Pons (tissue), 1 donor: ENCODE results near the gene GTF3A.
A peak's percentile ranks its signal among the peaks of the same experiment; 100 is the strongest.

Experiments
- DNase-seq: peaks from one replicate; pipeline ENCODE4 v3.0.0-alpha.2; 2016; ENCODE audit warnings: low spot score

Gene GTF3A

GRCh38 chr13:27405546-27406134 lies 18.8 kb upstream of the GTF3A start:
- DNase-seq: no peak

GRCh38 chr13:27406178-27406939 lies 18.1 kb upstream of the GTF3A start:
- DNase-seq: peak; percentile 33

DNA sequence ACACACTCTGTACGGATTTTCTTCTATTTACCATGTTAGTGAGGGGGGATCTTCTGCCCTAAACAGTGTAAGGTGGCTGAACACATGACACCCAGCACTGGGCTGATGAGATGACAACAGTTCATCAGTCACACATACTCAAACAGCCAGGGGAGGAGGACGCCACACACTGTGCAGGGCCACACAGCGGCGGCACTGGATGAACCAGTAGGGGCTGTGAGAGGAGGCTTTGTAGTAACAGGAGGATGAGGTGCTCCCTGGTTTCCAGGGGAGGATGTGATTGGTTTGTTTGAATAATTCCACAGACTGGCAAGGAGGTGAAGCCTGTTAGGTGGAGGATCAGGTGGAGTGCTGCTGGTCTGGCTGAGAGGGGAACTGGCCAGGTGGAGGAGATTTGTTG lies 16.3 kb upstream of the GTF3A start:
- no peak for DNase-seq

DNA sequence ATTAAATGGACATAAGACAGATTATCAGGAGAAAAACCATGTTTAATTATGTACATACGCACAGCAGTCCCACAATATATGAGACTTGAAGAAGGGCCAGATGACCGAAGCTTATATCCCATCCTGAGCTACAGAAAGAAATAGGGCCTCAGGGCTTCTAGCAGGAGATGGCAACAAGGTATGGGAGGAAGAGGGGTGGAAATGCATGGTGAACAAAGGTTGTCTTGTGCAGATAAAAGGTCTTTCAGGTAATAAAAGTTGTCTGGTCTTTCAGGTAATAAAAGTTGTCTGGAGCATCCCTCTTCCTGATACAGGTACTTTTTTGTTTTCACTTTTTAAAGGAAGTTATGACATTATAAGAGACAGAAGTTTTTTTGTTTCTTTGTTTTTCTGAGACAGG lies 15.4 kb upstream of the GTF3A start:
- DNase-seq: no peak

DNA sequence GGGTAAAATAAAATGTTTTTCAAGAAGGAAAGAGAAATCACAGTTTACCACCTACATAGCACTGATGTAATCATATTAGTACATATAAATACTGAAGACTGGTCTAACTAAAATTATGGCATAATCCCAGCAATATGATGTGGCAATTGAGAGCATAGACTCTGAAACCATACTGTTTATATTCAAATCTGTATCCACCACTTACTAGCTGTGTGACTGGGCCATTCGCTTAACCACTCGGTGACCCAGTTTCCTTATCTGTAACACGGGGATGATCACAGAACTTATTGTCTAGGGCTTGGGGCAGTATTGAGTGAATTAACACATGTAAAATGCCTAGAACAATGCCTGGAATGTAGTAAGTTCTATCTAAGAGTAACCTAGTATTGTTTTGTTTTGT lies 13.1 kb upstream of the GTF3A start:
- no peak for DNase-seq

DNA sequence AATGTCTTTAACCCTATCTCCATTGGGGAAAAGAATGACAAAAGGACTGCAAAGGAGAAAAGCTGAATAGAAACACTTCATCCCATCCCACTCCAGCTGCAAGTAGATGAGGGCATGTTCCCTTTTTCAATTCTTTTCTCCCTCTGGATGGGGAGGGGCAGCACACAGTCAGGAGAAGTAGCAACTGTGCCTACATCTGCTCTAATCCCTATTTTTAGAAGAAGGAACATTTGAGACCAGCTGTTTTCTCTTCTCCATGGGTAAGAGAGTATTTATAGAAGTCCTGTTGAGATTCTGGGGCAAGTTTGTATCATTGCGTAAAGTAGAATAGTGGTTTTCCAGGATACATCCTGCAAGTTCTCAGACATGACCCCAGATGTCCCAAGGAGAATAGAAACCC lies 9.3 kb upstream of the GTF3A start:
- peak; percentile 49 for DNase-seq

DNA sequence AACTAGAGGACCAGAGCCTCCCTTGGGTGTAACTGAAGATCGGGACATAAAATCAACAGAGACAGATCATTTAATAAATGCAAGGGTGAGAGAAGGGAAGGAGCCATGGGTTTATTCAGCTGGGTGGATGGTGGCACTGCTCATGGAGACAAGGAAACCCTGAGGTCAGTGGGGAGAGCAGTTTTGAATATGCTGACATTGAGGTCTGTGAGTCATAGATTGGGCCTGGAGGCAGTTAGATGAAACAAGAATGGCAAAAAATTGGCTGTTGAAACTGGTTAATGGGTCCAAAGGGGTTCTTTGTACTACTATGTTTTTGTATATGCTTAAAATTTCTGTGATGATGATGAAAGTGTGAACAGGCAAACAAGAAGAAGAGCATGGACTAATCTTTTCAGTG lies 5.1 kb upstream of the GTF3A start:
- DNase-seq: no peak

DNA sequence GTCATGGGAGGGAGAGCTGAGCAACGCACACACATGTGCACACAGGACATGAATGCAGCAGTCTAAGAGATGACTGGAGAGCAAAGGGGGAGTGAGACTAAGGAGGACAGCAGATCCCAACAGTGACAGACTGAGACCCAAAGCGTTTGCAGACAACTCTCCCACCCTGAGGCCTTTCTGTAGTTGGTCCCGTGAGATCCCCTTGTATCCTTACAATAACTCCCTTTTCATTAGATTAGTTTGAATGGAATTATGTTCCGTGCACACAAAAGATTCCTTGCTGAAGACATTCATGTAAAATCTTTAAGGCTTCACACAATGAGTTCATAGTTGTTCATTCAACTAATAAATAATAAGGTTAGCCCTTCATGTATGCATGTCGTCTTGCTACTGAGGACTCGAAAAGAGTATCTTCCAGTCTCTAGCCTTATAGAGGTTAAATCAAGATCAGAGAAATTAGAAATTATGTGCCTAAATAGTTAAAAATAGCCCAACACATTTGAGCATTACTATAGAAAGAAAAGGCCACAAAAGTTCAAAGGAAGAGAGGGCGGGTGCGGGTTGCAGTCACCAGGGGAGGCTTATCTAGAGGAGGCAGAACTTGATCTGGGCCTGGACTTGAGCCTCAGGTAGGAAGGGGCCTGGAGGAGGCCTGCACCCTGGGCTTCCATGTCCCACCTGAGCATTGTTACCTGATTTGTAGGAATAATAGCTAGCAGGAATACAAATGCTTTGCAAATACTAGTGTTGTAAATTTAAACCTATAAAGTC lies 3.1 kb upstream of the GTF3A start:
- DNase-seq: no peak

- DNase-seq: peak; percentile 24
Observed at GRCh38 chr13:27423333-27423732, 1.1 kb upstream of the GTF3A start.

DNA sequence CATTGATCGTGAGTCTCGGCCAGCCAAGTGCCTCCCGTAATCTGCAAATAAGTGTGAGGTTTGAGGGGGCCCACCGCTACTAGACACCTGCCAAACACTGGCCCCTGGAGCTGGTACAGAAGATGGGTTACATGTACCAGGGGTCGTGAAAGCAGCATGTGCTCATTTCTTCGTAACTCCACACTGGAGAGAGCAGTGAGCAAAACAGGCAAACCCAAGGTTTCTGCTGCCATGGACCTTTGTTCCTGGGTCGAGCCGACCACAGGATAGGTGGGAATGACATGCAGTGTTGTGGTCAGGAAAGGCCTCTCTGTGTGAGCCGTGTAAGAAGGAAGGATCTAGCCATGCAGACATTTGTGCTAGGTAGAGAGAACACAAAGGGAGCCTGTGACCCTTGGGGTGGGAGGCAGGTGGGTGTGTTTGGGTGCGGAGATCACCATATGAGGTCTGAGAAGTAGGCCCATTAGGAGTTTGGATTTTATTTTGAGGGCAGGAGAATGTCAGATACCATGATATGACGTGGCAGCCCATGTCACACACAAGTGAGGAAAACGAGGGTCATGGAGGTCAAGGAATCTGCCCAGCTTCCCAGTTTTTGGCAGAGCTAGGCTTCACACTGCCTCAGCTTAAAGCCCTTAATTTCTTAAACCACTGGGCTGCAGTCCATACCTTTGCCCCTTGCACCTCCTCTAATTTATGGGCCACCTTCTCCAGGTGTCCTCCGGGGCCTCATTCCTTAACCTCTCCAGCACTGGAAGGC lies 919 bp downstream of the GTF3A start:
- no peak for DNase-seq

DNA sequence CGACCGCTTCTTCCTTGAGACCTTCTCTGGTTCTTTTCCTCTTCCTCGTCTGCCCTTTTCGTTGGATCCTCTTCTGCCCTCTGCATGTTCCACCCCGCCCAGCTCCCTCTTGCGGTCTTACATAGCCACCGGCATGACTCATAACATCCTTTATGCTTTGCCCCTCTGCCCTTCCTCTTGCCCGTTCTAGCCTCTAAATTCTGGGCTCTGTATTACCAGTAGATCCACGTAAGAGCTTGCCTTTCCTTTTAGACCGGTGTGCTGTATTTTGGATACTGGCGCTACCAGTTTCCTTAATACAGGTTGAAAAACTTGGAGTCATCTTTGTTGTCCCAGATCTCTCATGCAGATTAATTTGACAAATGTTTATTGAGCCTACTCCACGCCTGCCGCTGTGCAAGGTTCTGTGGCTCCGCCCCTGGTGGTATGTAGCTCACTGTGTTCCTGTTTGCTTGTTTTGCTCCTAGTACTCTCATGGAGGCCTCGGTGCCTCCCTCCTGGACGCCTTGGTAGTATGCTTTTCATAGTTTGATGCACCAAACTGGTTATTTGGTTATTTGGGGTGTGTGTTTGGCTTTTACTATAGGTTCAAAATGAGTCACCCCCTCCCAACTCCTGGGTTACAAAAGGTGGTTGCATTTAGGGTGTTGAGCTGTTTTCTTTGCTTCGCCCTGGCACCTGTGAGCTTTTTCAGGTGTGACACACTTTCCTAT lies 1.7 kb downstream of the GTF3A start:
- peak; percentile 71 for DNase-seq

- no peak for DNase-seq
Observed at GRCh38 chr13:27427641-27428040, 3.2 kb downstream of the GTF3A start.

- no peak for DNase-seq
Observed at GRCh38 chr13:27428160-27428559, 3.7 kb downstream of the GTF3A start.

GRCh38 chr13:27432180-27432579 lies 7.8 kb downstream of the GTF3A start:
- DNase-seq: no peak

DNA sequence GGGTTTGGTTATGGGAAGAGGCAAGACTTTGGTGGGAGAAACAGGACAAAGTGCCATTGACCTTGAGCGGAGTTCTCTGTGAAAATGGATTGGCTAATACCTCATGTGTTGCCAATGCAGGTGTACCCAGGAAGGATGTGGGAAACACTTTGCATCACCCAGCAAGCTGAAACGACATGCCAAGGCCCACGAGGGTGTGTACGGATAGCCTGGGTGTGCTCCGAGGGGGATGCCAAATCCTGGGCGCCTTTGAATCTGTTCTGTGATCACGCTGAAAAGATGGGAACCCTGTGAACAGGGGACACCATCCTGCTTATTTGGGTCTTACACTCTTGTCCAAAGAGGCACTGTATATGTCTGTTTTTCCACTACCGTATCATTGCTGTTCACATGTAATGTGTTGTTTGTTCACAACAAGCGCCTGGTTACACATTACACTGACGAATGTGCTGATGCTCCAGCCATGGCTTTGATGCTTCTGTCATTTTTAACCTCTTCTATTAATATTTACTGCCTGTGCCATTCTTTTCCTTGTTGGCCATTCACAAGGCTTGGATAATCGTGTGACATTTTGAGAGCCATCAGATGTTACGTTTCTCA lies 8.3 kb downstream of the GTF3A start:
- no peak for DNase-seq

GRCh38 chr13:27437126-27437525 lies 12.7 kb downstream of the GTF3A start:
- DNase-seq: no peak

DNA sequence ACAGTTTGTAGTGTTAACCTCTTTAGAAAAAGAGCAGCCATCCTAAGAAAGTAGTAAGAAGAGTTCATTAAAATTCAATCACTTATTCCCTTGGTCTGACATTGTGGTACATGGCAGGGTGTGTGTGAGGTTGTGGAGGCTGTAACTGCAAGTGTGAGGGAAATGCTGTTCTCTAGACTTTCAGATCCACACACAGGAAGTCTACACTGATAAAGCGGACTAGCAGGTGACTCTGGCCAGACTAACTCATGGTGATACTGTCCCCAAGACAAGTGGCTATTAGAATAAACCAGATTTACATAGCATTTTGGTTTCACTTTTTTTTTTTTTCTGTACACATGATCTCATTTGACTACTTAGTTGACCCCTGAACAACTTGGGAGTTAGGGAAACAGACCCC lies 16.0 kb downstream of the GTF3A start:
- no peak for DNase-seq

DNA sequence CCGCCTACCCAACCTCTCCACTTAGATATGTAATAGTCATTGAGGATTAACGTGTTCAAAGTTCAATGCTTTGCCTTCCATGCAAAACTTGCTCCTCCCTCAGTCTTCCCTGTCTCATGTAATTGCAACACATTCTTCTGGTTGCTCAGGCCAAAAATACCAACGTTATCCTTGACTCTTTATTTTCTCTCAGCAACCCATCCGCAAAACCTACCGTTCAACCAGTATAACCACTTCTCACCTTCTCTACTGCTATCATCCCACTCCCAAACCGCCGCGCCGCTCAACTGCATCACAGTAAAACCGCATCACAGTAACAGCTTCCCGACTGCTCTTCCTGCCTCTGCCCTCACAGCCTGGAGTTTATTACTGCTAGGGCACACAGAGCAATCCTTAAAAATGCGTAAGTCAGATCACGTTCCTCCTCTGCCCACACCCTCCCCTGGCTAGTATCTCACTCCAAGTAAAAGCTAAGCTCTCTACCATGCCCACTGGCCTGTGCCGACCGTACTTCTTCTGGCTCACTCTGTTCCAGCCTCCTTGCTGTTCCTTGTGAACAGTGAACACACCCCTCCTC lies 17.7 kb downstream of the GTF3A start:
- no peak for DNase-seq

- DNase-seq: no peak
Observed at GRCh38 chr13:27442797-27443196, 18.4 kb downstream of the GTF3A start.

DNA sequence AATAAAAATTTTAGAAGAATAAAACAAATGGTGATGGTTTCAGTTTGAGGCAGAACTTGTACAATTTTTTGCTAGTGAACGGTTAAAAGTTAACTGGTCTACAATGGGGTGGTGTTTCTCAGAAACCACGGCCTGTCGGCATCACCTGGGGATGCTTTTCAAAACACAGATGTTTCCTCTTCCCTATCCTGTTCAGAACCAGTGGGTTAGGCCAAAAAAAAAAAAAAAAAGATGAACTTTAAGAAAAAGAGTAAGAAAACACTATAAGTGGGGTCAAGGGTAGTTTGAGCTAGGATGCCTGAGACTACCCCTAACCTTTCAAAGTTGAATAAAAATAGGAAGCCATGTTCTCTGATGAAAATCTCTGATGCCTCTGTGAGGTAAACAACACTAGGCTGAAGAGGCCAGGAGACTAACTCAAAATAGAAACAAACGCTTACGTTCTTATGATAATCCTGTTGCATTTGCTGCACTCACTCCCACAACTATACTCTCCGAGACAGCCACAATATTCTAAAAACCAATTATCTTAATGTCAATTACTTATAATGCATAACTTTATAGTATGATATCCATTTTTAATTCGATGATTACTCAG lies 22.7 kb downstream of the GTF3A start:
- no peak for DNase-seq

DNA sequence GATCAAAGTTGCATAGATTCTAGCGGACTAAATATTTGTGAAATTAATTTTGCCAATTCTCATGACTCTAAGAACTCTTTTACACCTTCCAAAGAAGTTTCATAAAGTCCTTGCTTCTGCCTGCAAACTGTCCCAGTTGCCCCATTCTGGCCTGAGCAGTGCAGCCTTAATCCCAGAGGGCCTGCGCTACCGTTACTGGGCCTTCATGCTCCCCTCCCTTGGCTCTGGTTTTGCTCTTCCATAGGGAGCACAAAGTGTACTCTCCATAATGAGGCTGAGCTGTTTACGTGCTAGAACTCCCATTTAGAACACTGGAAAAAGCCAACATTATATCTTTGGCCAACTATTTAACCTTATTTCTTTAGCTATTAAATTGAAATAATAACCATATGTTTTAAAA lies 23.9 kb downstream of the GTF3A start:
- no peak for DNase-seq
